Measurements from ENCODE around the gene FCN3. TPM values are rescaled to one million over a fixed set of nuclear protein-coding genes. Genes with fewer than 3 reads are reported as not detected.

The FCN3 gene
- total and polyA plus RNA-seq, 9 of the 15 experiments (the other 6 are each of a cell fraction or from before 2014, with no cell fraction given): 0.49 TPM; not detected in 8

GRCh38 chr1:27350663-27351540 lies 23.7 kb downstream of the FCN3 start (continued):
- TF ChIP-seq, protein P1, sequence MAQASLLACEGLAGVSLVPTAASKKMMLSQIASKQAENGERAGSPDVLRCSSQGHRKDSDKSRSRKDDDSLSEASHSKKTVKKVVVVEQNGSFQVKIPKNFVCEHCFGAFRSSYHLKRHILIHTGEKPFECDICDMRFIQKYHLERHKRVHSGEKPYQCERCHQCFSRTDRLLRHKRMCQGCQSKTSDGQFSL (CRISPR knock-in tag; IDR thresholded peaks at IDR 0.05): no peak
- TF ChIP-seq, protein P1 (tag; IDR thresholded peaks at IDR 0.05): no peak
- TF ChIP-seq TBP (optimal IDR thresholded peaks at IDR 0.05; ENCODE audit: low read depth, low read length) (no peak), ARID3A (IDR thresholded peaks at IDR 0.05; ENCODE audit: borderline replicate concordance, low read depth, low read length) (no peak), E2F4 (CRISPR knock-in tag; IDR thresholded peaks at IDR 0.05; ENCODE audit: low read depth) (no peak), ZFPM2 (CRISPR knock-in tag; IDR thresholded peaks at IDR 0.05) (no peak), ZNF766 (CRISPR knock-in tag; conservative IDR thresholded peaks at IDR 0.05) (no peak), LARP7 (IDR thresholded peaks at IDR 0.05) (no peak), GTF2E2 (tag; IDR thresholded peaks at IDR 0.05) (no peak), CCAR2 (IDR thresholded peaks at IDR 0.05; ENCODE audit: low read depth, low read length) (no peak), EGR1 (conservative IDR thresholded peaks at IDR 0.05) (peak; percentile 51), MAZ (CRISPR knock-in tag; conservative IDR thresholded peaks at IDR 0.05 in 1 of 2, IDR thresholded peaks at IDR 0.05 in 1 of 2) (peak in 1 of 2 experiments; percentile 62; a peak in 2 of 4 replicates), MAFG (tag; conservative IDR thresholded peaks at IDR 0.05) (no peak), PRDM10 (IDR thresholded peaks at IDR 0.05; ENCODE audit: partially characterized antibody) (peak; percentile 91), GABPB1 (CRISPR knock-in tag; IDR thresholded peaks at IDR 0.05) (no peak), YY1 (IDR thresholded peaks at IDR 0.05; ENCODE audit: borderline replicate concordance in 1 of 3, control insufficient read depth in 1 of 3, extremely low read depth in 1 of 3, insufficient read depth in 3 of 3, insufficient read length in 1 of 3, insufficient replicate concordance in 2 of 3, low read depth in 1 of 3, low read length in 2 of 3) (peak in 2 of 3 experiments; percentile 16 to 30)
- TF ChIP-seq, protein P2, sequence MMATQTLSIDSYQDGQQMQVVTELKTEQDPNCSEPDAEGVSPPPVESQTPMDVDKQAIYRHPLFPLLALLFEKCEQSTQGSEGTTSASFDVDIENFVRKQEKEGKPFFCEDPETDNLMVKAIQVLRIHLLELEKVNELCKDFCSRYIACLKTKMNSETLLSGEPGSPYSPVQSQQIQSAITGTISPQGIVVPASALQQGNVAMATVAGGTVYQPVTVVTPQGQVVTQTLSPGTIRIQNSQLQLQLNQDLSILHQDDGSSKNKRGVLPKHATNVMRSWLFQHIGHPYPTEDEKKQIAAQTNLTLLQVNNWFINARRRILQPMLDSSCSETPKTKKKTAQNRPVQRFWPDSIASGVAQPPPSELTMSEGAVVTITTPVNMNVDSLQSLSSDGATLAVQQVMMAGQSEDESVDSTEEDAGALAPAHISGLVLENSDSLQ (IDR thresholded peaks at IDR 0.05): peak; percentile 99
